ENCODE results near the gene NUDT13. TPM values are rescaled to one million over a fixed set of nuclear protein-coding genes. Genes with fewer than 3 reads are reported as not detected.

NUDT13 gene
- total RNA-seq (2014; rRNA removed; shearing (Covaris generic)) = not detected in 2 replicates

DNA sequence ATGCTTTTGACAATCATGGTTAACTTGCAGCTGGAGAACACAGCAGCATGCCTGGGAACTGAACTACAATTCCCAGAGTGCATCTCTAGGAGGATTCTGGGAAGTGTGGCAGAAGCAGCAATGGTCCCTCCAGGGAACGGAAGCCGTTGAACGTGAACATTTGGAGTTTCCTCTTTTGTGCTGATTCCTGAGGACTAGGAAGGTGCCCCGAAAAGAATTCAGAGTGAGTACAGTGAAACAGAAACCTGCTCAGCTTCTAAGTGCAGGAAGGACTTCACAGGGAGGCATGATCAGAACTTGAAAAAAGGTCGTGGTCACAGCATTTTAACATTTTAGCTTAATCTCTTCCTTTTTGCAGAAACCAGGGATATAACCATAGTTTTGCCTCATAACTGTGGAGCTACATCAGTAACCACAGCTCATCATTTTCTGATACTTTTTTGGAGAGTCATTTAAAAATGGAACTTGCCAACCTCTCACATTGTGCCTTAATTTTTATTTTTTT is at the start of gene NUDT13:
NUDT13 (plus strand) TSS at position 111 of the 505 bp plus-strand sequence. CDS start 3,911 bp downstream, outside the sequence.
- in situ Hi-C loops (cut with HindIII; ENCODE audit: low sequenced_read_pairs) = no loop called here

DNA sequence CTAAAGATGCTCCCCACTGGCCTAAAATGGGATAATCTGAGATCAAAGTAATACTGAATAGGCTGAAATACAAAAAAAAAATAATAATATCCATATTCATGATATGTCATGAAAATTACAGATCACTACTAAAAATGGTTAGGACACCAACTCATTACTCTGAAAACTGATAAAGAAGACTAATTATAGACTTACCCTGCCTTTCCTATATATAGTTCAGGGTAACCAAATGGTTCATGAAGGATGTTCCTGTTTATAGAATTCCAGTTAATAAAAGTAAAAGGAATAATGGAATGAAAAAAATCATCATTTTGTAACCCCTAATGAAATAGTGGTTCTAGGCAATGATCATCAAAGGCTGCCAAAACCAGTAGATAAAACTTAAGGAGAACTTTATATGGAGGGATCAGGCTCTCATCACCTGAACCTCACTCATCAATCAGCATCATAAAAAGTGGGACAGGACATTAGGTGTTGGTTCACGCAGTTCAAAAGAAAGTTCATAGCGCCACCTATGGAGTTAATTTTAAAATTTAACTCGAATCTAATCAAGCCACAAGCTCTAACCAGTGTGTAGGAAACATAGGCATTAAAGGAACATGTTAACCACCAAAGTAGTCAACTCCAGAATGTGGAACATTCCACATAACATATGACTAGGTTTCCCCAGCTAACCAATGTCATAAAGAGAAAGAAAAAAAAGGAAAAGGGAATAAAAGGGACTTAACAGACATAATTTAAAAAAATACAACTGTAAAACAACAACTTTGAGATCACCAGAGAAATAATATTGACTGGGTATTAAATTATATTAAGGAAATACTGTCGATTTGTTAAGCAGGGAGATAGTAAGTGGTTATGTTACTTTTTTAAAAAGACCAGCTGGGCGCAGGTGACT is 49.3 kb upstream of the NUDT13 start:
- in situ Hi-C loops (cut with HindIII; ENCODE audit: low sequenced_read_pairs) = no loop called here
- DNase-seq (ENCODE audit: low spot score) = peak; percentile 59

More for the DNA sequence above, at the start of gene NUDT13:
- DNase-seq (ENCODE audit: low spot score) = peak; percentile 88

DNA sequence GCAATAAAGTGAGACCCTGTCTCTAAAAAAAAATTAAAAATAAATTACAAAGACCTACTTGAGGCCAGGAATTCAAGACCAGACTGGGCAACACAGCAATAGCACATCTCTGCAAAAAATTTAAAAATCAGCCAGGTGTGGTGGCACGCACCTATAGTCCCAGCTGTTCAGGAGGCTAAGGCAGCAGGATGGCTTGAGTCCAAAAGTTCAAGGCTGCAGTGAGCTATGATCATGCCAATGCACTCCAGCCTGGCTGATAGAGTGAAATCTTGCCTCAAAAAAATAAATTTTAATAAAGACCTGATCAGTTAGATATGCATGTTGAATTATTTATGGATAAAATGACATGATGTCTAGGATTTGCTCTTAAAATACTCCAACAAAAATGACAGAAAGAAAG is 48.5 kb upstream of the NUDT13 start:
- no peak for DNase-seq (ENCODE audit: low spot score)
- in situ Hi-C loops (cut with HindIII; ENCODE audit: low sequenced_read_pairs) = no loop called here

DNA sequence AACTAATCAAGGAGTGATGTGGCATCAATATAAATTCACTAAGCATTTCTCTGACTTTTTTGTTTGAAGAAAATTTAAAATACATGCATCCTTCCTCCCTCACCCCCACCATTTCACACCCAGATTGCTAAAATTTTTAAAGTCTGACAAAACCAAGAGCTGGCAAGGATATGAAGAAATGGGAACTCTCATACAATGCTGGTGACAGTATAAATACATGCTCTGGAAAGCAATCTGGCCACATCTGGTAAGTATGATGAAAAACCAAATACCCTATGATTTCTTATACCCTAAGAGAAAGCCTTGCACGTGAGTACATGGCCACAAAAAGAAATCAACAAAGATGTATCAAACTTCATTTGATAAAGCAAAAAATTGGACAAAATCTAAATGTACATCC is 44.8 kb upstream of the NUDT13 start:
- in situ Hi-C loops (cut with HindIII; ENCODE audit: low sequenced_read_pairs) = no loop called here
- no peak for DNase-seq (ENCODE audit: low spot score)

DNA sequence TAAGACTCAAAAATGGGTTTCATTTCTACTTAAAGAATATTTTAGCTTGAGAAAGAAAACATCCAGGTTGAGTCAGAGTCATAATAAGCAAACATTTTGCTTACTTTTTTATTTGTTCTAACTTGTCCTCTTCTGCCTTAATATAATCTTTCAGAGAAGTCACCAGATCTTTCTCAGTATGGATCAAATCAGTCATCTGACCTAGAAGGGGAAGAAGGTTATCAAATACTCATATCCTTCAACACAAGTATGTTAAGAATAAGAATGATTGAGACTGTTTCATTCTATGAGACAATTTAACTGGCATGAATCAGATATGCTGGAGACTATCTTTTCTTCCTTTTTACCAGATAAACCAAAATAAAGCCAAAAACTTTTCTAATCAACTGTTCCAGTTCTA is 36.6 kb upstream of the NUDT13 start:
- in situ Hi-C loops (cut with HindIII; ENCODE audit: low sequenced_read_pairs) = no loop called here
- no peak for DNase-seq (ENCODE audit: low spot score)

DNA sequence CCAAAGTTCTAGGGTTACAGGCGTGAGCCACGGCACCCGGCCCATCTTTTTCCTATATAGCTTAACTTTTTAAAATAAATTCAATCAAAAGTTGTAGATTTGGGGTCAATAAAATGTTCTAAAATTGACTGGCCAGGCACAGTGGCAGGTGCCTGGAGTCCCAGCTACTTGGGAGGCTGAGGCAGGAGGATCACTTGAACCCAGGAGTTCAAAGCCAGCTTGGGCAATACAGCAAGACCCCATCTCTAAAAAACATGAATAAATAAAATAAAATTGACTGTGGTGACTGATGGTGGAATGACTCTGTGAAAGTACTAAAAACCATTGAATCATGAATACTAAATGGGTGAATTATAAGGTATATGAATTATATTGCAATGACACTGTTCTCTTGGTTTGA is 34.4 kb upstream of the NUDT13 start:
- in situ Hi-C loops (cut with HindIII; ENCODE audit: low sequenced_read_pairs) = no loop called here
- no peak for DNase-seq (ENCODE audit: low spot score)

DNA sequence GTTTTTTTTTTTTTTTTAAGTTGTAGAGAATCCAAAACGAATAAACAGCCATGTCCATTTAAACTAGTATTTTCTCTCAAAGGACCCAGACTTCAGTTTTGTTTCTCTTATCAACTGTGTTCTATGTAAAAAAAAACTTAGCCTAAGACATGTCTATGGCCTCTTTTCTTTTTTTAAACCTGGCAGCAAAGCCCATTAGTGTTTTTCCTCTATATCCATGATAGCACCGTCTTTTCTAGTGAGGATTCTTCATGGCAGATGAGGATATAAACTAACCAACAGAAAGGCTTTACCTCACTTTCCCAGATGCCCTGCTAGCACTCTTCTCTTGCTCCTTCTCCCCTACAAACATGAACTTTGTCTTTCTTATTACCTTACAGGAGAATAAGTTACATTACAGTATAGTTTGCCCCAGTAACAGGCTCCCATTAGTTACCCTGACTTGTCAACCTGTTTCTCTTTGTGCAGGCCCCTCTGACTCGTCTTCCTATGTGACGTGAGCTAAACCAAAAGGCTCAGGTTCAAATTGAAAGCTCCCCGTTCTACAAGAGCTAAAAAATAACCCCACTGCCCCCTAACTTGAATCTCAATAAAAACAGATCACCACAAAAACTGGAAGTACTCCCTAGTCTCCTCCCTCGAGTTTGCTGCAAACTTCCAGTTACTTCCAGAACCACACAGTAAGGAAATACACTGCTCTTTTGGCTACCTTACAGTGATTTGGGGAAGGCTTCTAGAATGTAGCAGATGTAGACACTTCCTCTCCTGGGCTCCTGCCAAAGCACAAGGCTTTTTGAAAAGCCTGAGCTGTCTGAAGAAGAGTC is 33.7 kb upstream of the NUDT13 start:
- peak; percentile 95 for DNase-seq (ENCODE audit: low spot score)

DNA sequence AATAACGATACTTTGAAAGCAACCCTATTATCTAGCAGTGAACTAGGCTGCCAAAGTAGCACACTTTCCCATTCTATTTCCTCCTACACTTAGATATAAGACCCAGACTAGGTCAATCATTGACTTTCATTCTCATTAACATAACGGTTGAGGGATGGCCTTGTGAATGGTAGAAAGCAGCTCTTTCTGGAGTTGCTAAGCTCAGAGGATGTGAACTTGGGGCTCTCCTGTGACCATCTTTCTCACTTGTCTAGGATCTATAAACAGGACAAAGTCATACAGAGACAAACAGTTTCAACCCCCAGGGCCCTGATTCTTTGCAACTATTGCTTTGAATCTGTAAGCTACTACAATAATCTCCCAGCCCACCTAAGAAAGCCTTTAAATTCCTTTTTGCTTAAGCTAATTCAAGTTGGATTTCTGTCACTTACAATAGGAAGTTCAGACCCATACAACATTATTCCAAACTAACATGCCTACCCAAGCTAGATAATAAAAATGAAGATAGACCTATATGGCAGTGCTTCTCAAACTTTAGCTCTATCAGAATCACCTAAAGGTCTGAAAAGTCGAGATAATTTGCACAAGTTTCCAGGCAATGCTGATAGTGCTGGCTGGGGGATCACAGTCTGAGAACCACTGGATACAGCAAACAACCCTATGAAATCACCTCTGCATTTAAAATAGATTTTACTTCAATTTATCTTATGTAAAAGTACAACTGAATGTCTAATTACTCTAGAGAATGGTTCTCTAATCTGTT is 30.3 kb upstream of the NUDT13 start:
- in situ Hi-C loops (cut with HindIII; ENCODE audit: low sequenced_read_pairs) = no loop called here
- no peak for DNase-seq (ENCODE audit: low spot score)

More for the DNA sequence above, 33.7 kb upstream of the NUDT13 start:
- in situ Hi-C loops (cut with HindIII; ENCODE audit: low sequenced_read_pairs) = no loop called here

DNA sequence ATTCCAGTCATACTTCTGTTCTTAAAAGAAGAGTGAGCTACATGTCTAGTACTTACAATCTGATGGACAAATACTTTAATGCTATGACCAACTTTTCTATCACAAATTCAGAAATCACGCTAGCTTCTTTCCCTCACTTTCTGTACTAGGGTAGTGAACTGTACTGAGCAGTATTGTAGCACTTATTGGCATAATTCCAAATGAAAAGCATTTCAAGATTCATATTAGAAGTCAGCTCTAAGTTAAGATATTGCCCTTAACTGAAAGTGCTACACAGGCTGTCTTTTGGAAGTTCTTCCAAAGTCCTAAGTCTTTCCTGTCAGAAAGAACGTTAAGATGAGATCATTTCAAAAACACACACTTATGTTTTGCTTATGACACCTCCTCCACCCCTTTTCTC is 27.0 kb upstream of the NUDT13 start:
- in situ Hi-C loops (cut with HindIII; ENCODE audit: low sequenced_read_pairs) = no loop called here
- DNase-seq (ENCODE audit: low spot score) = no peak

DNA sequence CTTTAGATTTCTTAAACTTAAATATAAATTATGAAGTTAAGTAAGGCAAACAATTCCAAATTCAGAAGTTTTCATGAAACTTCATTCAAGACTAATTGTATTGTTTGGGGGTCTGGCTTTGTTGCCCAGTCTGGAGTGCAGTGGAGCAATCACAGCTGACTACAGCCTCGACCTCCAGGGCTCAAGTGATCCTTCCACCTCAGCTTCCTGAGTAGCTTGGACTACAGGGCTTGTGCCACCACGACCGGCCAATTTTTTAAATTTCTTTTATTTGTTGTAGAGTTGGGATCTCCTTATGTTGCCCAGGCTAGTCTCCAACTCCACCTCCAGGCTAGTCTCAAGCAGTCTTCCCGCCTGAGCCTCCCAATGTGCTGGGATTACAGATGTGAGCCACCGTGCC is 26.0 kb upstream of the NUDT13 start:
- DNase-seq (ENCODE audit: low spot score) = no peak
- in situ Hi-C loops (cut with HindIII; ENCODE audit: low sequenced_read_pairs) = no loop called here

DNA sequence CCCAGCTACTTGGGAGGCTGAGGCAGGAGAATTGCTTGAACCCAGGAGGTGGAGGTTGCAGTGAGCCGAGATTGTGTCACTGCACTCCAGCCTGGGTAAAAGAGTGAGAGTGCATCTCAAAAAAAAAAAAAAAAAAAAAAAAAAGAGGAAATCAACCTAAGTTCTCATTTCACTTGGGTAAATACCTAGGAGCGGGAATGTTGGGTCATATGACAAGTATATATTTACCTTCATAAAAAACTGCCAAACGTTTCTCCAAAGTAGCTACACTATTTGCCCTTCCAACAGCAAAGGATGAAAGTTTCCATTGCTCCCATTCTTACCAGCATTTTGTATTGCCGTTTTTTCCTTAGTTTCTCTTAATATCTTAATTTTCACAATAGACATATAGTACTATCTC is 23.4 kb upstream of the NUDT13 start:
- DNase-seq (ENCODE audit: low spot score) = no peak
- in situ Hi-C loops (cut with HindIII; ENCODE audit: low sequenced_read_pairs) = no loop called here

DNA sequence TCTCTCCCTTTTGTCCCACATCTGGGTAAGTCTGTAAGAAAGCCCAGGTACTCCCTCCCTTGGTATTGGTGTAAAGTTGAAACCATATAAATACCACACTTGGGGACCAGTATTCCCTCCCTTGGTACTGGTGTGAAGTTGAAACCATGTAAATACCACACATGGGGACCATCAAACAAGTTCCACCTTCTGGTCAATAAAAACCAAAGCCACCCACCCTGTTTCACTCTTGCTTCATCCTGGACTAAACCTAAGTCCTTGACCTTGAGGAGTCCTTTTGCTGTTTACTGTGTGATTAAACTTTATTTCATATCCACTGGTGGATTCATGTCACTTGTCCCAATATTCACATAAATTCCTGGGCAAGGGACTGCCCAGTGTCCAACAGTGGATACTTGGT is 22.0 kb upstream of the NUDT13 start:
- no peak for DNase-seq (ENCODE audit: low spot score)
- in situ Hi-C loops (cut with HindIII; ENCODE audit: low sequenced_read_pairs) = no loop called here

DNA sequence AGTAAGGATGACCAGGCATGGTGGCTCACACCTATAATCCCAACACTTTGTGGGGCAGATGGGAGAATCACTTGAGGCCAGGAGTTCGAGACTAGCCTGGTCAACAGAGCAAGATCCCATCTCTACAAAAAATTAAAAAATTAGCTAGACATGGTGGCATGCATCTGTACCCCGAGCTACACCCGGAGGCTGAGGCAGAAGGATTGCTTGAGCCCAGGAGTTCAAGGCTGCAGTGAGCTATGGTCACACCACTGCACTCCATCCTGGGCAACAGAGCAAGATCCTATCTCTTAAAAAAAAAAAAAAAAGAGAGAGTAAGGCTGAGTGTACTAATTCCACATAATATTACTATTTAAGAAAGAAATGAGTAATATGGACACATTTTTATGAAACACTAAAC is 17.4 kb upstream of the NUDT13 start:
- DNase-seq (ENCODE audit: low spot score) = no peak
- in situ Hi-C loops (cut with HindIII; ENCODE audit: low sequenced_read_pairs) = no loop called here

DNA sequence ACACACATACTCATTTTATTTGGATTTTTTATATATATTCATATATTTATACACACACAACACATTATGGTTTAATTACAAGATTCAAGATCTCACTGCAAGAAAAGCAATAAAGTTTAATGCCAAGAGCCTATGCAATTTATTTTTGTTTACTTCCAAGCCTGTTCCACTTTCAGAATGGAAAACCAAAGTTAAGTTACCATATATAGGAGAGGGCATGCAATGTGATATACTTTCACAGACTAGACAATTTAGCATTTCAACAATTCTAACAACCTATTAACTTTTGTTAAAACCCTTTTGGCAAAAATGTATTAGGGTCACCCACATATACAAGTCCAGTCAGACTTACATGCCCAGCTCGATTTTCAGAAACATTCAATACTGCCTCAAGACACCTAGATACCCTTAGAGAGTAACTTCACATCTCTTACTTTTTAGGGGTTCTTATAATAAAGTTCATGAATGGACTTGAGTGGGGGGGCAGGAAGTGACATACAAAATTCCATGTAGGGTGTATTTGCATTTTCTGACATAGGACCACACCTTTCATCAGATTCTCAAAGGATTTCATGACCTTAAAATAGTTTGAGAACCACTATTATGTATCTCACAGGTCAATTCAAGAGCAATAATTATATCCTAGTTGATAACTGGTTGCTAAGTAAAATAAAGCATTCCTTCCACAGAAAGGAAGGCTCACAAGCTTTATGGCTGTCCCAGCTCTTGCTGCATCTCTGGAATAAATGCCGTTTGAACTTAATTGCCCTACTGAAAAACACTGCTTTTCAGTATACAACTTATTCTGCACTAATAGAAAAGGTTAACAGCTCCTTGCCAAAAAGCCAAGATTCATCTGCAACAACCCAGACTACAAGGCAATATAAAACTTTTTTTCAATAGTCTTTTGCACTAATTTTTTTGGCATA is 16.1 kb upstream of the NUDT13 start:
- in situ Hi-C loops (cut with HindIII; ENCODE audit: low sequenced_read_pairs) = no loop called here
- no peak for DNase-seq (ENCODE audit: low spot score)

DNA sequence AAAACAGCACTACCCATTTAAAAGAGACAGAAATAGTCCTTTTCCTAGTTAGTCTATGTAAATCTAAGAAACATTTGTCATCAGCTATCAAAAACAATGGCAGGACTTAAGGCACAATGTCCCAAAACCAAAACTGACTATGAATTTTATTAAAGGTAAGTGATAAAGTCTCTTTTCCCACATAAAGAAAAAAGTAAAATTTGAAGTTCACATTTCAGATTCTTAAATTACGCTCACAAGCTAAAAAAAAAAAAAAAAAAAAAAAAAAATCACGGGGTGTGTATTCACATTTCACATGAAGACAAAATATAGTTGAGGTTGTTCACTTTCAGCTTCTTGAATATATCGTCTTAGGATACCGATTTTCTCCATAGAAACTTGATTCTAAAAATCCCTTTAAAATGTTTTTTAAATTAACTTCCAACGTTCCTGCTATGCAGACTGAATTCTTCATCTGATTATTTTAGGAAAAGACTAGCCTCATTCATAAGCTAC is 15.2 kb upstream of the NUDT13 start:
- no peak for DNase-seq (ENCODE audit: low spot score)
- in situ Hi-C loops (cut with HindIII; ENCODE audit: low sequenced_read_pairs) = no loop called here

DNA sequence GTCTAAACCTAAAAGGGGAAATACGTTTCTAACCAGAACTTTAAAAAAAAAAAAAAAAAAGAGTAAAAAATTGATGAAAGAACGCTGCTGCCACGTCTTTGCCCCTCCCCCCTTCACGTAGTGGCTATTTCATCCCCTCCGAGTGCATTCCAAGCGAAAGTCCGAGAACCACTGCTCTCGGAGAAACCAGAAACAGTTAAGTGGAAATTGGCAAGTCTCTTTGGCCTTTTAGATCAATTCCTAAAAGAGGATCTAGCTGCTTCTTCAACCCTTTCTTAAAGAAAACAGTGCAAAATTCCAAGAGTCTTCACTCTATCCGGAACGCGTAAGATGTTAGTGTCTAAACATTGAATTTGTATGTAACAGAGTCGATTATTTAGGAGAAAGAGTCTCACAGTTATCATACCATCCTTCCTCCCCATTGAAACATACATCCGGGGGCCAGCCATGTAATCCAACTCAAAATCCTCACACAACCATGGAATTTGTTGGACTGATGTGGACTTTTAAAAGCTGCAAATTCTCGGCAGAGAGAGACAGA is 14.7 kb upstream of the NUDT13 start:
- peak; percentile 60 for DNase-seq (ENCODE audit: low spot score)

DNA sequence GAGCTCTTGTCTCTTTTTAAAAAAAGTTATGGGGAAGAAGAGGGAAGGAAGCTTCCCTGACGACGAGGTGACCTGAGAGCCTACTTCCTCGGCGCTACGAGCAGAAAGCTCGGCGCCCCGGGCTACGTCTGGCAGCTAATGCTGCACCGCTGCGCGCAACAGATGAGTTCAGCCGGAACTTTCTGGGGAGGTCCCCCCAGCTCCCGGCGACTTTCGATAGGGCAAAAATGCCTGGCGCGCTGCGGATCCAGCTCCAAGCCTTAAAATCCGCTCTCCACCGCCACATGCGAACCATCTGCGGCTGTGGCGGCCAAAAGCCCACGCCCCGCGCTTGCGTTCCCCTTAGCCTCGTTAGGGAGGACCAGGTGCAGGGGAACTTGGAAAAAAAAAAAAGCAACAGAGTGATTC is 14.2 kb upstream of the NUDT13 start:
- DNase-seq (ENCODE audit: low spot score) = peak; percentile 60
- in situ Hi-C loops (cut with HindIII; ENCODE audit: low sequenced_read_pairs) = no loop called here

More for the DNA sequence above, 14.7 kb upstream of the NUDT13 start:
- in situ Hi-C loops (cut with HindIII; ENCODE audit: low sequenced_read_pairs) = no loop called here

Measured in G401 (cell line).